ENCODE data around the gene PDLIM1.

The PDLIM1 gene

GRCh38 chr10:95201736-95202135 lies 89.1 kb downstream of the PDLIM1 start:
- no peaks in the 10 kb centered on the region for H4K20me1 ChIP-seq (ENCODE audit: low read depth, low read length)
- H3K27me3 ChIP-seq (ENCODE audit: low read length) = no peaks in the 10 kb centered on the region
- H3K9ac ChIP-seq (ENCODE audit: low read length) = no peak overlapping the region
- TF ChIP-seq EZH2phosphoT487 (conservative IDR thresholded peaks at IDR 0.05; ENCODE audit: low read length) = no peak
- TF ChIP-seq, protein P1, sequence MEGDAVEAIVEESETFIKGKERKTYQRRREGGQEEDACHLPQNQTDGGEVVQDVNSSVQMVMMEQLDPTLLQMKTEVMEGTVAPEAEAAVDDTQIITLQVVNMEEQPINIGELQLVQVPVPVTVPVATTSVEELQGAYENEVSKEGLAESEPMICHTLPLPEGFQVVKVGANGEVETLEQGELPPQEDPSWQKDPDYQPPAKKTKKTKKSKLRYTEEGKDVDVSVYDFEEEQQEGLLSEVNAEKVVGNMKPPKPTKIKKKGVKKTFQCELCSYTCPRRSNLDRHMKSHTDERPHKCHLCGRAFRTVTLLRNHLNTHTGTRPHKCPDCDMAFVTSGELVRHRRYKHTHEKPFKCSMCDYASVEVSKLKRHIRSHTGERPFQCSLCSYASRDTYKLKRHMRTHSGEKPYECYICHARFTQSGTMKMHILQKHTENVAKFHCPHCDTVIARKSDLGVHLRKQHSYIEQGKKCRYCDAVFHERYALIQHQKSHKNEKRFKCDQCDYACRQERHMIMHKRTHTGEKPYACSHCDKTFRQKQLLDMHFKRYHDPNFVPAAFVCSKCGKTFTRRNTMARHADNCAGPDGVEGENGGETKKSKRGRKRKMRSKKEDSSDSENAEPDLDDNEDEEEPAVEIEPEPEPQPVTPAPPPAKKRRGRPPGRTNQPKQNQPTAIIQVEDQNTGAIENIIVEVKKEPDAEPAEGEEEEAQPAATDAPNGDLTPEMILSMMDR (IDR thresholded peaks at IDR 0.05; ENCODE audit: insufficient read depth, low read length, poor library complexity, severe bottlenecking) = no peak
- no peaks in the 10 kb centered on the region for H3K9me3 ChIP-seq (ENCODE audit: insufficient read depth, low read length)
- no peaks in the 10 kb centered on the region for H3K9me2 ChIP-seq (replicated peaks; ENCODE audit: insufficient read depth, low read length)
- H3K4me2 ChIP-seq (ENCODE audit: low read depth, low read length, poor library complexity, severe bottlenecking) = no peak overlapping the region
- H3K4me3 ChIP-seq (ENCODE audit: insufficient read depth, low read length, poor library complexity, severe bottlenecking) = no peak overlapping the region
- H3K27ac ChIP-seq (ENCODE audit: low read depth, low read length) = no peak overlapping the region
- no peaks in the 10 kb centered on the region for H3K79me2 ChIP-seq (ENCODE audit: insufficient read depth, low read length)
- H3K36me3 ChIP-seq (ENCODE audit: low read length) = no peaks in the 10 kb centered on the region
- no peaks in the 10 kb centered on the region for H3F3A ChIP-seq (ENCODE audit: insufficient read depth)
- H2AFZ ChIP-seq (ENCODE audit: low read depth, low read length, severe bottlenecking) = no peak overlapping the region

DNA sequence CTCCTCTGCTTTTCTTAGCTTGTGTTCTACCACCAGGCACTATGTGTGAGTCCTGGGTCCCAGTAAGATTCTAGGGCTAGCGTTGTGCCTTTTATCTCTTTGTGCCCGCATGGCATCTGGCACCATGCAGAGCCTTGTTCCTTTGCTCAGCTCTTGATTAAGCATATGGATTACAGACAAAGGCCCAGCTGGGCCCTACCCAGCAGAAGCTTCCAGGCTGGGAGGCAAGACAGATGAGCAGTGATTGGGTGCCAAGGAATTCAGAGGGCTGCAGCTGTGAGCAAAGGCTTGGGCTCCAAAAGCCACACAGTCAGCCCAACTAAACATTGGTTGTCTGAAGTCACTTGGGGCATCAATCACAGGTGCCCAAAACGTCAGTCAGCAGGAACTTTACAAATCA lies 94.8 kb downstream of the PDLIM1 start:
- H3K79me2 ChIP-seq (ENCODE audit: insufficient read depth, low read length) = no peaks in the 10 kb centered on the region
- no peak overlapping the region for H3K27ac ChIP-seq (ENCODE audit: low read depth, low read length)
- no peaks in the 10 kb centered on the region for H3K36me3 ChIP-seq (ENCODE audit: low read length)
- H2AFZ ChIP-seq (ENCODE audit: low read depth, low read length, severe bottlenecking) = no peak overlapping the region
- TF ChIP-seq EZH2phosphoT487 (conservative IDR thresholded peaks at IDR 0.05; ENCODE audit: low read length) = no peak
- TF ChIP-seq, protein P1 (IDR thresholded peaks at IDR 0.05; ENCODE audit: insufficient read depth, low read length, poor library complexity, severe bottlenecking) = no peak
- no peaks in the 10 kb centered on the region for H3F3A ChIP-seq (ENCODE audit: insufficient read depth)
- H4K20me1 ChIP-seq (ENCODE audit: low read depth, low read length) = no peaks in the 10 kb centered on the region
- no peak overlapping the region for H3K4me3 ChIP-seq (ENCODE audit: insufficient read depth, low read length, poor library complexity, severe bottlenecking)
- no peaks in the 10 kb centered on the region for H3K9me2 ChIP-seq (replicated peaks; ENCODE audit: insufficient read depth, low read length)
- H3K4me2 ChIP-seq (ENCODE audit: low read depth, low read length, poor library complexity, severe bottlenecking) = no peak overlapping the region
- H3K27me3 ChIP-seq (ENCODE audit: low read length) = no peaks in the 10 kb centered on the region
- H3K9ac ChIP-seq (ENCODE audit: low read length) = no peak overlapping the region
- H3K9me3 ChIP-seq (ENCODE audit: insufficient read depth, low read length) = no peaks in the 10 kb centered on the region

GRCh38 chr10:95193944-95194343 lies 96.9 kb downstream of the PDLIM1 start, which contains the start of gene ACSM6:
TSS of gene ACSM6 (plus strand) at chr10:95194238. CDS start at chr10:95194486, 248 bp downstream.
- TF ChIP-seq EZH2phosphoT487 (conservative IDR thresholded peaks at IDR 0.05; ENCODE audit: low read length) = no peak
- TF ChIP-seq, protein P1 (IDR thresholded peaks at IDR 0.05; ENCODE audit: insufficient read depth, low read length, poor library complexity, severe bottlenecking) = no peak
- Histone ChIP-seq H3K9ac (ENCODE audit: low read length) (no peak within 1 kb of the TSS), H3K4me3 (ENCODE audit: insufficient read depth, low read length, poor library complexity, severe bottlenecking) (no peak within 1 kb of the TSS), H3K27ac (ENCODE audit: low read depth, low read length) (no peak within 1 kb of the TSS), H3K27me3 (ENCODE audit: low read length) (no peaks in the 10 kb centered on the region), H3K9me3 (ENCODE audit: insufficient read depth, low read length) (no peaks in the 10 kb centered on the region), H3K36me3 (ENCODE audit: low read length) (no peaks in the 10 kb centered on the region), H4K20me1 (ENCODE audit: low read depth, low read length) (no peaks in the 10 kb centered on the region), H3K9me2 (replicated peaks; ENCODE audit: insufficient read depth, low read length) (no peaks in the 10 kb centered on the region), H3F3A (ENCODE audit: insufficient read depth) (no peaks in the 10 kb centered on the region), H3K4me2 (ENCODE audit: low read depth, low read length, poor library complexity, severe bottlenecking) (no peak within 1 kb of the TSS), H3K79me2 (ENCODE audit: insufficient read depth, low read length) (no peaks in the 10 kb centered on the region), H2AFZ (ENCODE audit: low read depth, low read length, severe bottlenecking) (no peak within 1 kb of the TSS)
